GM19099 (cell line): Measurements from ENCODE around the gene GADD45GIP1.

Experiments used
- POLR2A ChIP-seq: IDR thresholded peaks from 3 replicates; pipeline ENCODE4 v1.6.1; 2011; ENCODE audit warnings: low read depth; ENCODE audit not compliant: insufficient read length; ENCODE audit errors: extremely low read depth

Gene GADD45GIP1

DNA sequence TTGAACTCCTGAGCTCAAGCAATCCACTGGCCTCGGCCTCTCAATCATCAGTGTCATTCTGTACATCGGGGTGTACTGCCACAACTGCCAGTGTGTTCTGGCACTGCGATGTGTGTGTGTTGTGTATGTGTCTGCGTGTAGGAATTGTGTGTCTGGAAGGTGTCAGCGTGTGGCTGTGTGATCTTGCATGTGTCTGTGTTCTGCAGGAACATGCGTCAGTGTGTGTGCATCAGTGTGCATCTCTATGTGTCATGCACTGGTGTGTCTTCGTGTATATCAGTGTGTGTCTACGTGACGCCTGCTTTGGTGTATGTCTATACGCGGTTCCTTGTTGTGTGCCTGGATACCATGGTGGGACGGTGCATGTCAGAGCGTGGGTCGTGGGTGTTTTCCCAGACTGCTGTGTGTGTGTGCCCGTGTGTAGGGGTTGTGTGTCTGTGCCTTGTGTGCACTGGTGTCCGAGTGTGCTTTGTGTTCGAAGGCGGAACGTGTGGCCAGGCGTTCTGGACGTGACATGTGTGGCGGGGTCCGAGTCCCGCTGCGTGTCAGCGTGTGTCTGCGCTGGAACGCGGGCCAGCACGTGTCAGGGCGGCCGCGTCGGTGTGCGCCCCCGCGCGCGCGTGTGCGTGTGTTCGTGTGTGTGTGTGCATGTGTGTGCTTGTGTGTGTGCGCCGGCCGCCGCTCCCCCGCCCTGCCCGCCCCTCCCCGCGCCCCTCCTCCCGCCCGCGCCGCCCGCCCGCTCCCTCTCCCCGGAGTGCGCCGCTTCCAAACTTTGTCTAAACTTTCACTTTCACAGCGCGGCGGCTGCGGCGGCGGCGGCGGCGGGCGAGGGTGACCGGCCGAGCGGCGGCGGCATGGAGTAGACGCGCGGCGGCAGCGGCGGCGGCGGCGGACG is 37.9 kb upstream of the GADD45GIP1 start, which contains the start of gene NFIX:
NFIX (plus strand) TSS at position 775 of the 895 bp plus-strand sequence. CDS start 363 bp downstream, outside the sequence.
- no peak for TF ChIP-seq POLR2A

DNA sequence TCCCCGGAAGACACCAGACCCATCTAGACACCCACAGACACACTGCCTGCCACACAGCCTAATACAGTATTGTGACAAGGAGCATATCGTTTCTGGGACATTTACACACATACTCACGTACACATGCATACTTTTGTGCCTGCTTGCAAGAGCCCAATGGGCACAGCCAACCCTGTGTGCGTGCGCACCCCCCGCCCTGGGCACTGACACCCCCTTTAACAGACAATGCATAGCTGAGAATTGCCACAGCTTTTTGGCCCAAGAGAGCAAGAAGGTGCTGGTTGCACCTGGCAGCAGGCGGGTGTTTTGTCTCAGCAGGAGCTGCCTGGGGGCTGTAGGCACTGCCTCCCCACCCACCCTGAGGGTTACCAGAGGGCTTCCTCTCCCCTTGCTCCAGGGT is 36.5 kb upstream of the GADD45GIP1 start:
- no peak for TF ChIP-seq POLR2A

DNA sequence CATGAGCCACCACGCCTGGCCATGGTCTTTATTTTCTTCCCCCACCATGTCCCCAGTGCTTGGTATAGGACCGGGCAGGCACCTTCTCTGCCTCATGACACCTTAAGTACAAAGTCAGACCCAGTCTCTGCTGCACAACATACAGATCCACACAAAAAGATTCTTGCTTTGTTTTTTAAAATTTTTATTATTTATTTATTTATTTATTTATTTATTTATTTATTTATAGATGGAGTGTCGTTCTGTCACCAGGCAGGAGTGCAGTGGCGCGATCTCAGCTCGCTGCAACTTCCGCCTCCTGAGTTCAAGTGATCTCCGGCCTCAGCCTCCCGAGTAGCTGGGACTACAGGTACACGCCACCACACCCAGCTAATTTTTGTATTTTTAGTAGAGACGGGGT is 35.7 kb upstream of the GADD45GIP1 start:
- TF ChIP-seq POLR2A, result no peak

DNA sequence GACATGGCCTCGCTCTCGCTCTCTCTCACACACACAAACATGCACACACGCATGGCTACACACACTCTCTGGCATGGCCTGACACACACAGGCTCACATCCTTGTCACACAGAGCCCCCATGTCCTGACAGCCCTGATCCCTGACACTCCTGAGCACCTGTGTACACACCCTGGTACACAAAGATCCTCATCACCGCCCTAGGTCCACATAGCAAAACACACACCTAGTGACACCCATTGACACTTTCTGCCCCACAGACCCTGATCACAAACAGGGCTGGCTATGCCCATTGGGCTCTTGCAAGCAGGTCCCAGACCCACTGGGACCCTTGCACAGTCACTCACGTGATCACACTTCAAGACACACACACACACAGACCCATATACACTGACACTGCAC is 34.3 kb upstream of the GADD45GIP1 start:
- TF ChIP-seq POLR2A, result no peak

DNA sequence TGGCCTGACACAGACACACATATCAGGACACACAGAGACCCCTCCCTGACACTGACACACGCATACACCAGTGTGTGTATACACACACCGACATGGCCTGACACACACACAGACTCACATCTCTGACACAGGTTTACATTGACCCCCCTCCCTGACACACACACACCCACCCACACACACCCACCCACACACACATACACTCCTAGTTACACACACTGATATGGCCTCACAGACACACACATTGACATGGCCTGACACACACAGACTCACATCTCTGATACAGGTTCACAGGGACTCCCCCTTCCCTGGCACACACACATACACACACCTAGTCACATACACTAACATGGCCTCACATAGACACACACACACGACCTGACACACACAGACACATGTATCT is 33.8 kb upstream of the GADD45GIP1 start:
- no peak for TF ChIP-seq POLR2A

DNA sequence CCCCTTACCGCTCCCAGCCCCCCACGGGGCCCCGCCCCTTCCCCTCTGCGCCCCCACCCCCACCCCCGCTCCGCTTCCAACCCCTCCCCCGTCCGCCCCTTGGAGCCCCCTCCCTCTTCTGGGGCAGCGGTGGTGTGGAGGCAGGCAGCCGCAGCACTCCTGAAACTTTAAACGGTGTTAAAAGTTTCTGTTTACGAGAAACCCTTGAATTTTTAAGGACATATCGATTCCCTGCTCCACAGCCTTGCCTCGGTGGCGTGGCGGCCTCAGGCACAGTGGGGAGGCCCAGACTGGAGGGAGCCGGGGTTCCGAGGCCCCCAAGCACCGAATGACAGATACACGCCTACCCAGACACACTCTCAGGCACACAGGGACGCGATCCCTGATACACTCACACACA is 33.4 kb upstream of the GADD45GIP1 start:
- no peak for TF ChIP-seq POLR2A

DNA sequence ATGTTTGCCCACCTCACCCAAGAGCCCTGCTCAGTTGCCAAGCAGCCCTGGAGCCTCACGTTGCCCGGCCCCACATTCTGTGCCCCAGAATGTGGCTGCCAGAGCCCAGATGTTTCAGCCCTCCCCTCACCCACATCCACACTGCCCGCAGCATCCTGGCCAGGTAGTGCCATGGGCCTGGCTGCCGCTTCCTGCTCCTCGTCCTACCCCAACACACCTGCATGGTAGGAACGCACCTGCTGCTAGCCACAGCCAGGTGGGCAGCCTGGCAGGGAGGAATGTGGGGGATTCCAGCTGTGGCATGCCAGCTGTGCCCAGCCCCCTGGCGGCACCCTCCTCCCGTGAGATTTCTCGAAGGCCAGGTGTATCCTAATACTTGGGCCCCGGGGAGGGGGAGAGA is 30.8 kb upstream of the GADD45GIP1 start:
- no peak for TF ChIP-seq POLR2A

DNA sequence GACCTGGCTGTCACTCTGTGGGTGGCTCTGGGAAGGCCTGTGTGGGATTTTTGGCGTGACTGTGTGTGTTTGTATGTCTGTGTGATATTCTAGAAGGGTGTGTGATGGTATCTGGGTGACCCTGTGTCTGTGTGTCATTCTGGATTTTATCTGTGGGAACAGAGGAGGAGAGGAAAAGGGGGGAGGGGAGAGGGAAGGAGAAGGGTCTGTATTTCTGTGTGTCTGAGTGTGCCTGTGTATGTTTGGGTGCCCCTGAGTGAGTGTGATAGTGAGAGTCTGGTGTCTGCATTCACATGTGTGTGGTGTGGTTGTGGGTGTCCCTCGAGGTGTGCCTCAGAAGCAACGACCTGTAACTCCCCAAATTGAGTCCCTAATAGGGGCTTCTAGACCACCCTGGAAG is 30.2 kb upstream of the GADD45GIP1 start:
- TF ChIP-seq POLR2A, result no peak

DNA sequence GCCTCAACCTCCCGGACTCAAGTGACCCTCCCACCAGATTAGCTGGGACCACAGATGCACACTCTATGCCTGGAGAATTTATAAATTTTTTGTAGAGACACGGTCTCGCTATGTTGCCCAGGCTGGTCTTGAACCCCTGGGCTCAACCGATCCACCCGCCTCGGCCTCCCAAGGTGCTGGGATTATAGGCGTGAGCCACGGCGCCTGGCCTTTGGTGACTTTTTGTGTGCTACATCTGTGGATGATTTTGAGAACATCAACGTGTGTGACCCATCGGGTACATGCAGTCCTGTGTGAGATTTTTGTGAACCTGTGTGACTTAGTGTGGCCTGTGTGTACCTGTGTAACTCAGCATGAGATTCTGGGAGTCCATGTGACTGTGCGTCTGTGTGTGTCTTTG is 29.7 kb upstream of the GADD45GIP1 start:
- TF ChIP-seq POLR2A, result no peak

DNA sequence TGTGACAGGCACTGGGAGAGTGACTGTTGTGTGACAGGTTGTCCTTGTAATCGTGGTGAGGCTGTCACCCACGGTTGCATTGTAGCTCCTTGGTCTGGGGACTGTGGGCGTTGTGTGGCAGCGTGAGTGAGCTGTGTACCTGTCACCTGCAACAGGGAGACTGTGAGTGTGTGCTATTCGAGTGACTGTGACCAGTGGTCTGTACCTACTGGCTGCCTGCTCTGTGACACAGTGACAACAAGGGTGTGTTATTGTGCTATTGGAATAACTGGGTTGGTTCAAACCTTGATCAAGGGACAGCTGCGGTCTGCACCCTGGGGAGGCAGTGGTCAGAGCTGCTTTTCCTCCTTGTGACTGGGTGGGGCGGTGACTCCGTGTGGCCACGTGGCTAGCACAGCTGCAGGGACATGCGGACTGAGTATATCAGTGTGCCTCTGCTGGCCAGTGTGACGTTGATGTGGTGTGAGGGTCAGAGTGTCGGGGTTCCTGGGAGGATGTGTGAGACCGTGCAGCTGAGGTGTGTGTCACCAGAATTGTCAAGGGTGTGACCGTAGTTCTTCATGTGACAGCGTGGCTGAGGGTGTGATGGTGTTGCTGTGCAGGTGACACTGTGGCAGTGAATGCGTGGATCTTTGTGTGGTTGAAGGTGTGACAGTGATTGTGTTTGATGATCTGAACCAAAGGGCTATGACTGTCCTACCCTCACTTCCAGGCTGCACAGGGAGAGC is 28.2 kb upstream of the GADD45GIP1 start:
- no peak for TF ChIP-seq POLR2A

DNA sequence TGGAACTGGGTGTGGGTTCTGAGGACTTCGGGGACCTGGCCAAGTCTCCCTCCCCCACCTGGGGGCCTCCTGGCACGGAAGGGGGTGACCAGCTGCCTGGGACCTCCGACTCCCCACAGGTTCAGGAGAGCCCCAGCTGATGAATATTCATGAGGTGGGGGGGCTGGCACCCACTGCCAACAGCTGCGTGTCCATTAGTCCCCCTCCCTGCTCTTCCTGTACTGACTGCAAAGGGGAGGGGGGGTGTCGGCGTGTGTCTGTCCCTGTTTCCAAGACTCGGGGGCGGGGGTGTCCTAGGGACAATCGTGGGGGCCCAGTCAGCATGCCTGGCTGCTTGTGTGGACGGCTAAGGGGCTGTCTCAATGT is 27.6 kb upstream of the GADD45GIP1 start:
- TF ChIP-seq POLR2A, result no peak

DNA sequence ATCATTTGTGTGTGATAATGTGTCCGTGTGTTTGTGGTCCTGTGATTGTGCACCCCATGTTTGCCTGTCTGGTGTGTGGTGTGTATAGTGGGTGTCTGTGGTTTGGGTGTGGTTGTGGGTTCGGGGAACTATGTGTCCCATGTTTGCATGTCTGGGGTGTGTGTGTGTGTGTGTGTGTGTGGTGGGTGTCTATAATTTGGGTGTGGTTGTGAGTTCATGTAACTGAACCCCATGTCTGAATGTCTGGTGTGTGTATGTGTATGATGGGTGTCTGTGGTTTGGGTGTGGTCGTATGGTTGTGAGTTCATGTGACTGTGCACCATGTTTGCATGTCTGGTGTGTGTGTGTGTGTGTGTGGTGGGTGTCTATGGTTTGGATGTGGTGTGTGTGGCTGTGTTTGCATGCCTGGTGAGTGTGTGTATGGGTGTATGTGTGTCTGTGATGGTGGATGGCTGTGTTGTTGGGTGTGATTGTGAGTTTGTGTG is 27.2 kb upstream of the GADD45GIP1 start:
- TF ChIP-seq POLR2A, result no peak

DNA sequence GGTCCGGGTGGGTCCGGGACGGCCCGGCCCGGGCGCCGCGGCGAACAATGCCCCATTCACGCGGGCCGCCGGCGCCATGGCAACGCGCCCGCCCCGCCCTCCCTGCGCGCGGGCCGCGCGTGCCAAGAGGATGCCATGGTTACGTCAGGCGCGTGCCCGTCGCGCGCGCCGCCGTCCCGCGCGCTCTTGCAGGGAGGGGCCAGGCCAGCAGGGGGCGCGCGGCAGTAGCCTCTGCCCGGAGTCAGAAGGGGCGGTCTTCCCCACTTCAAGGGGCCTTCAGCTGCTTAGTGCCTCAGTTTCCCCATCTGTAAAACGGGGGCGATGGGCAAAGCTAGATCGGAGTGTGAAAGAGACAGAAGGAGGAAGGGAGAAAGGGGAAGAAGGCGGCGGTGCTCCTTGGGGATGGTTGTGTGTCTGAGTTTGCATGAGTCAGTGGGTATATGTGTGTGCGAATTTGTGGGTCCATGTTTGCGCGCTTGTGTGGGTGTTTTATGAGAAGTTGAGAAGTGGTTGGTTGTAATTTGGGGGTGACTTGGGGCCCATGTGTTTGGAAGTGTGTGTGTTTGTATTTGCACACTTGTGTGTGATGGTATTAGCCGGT is 26.6 kb upstream of the GADD45GIP1 start:
- no peak for TF ChIP-seq POLR2A

DNA sequence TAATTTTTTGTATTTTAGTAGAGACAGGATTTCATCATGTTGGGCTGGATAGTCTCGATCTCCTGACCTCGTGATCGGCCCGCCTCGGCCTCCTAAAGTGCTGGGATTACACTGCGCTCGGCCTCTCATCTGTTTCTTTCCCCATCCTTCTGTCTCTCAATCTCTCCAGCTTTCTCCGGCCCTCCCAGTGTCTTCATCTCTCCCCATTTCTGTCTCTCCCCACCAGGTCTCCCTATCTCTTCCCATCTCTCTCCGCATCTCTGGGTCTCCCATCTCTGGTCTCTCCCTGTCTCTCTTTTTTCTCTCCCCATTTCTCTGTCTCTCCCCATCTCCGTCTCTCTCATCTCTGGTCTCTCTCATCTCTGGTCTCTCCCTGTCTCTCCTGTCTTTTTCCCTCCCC is 26.1 kb upstream of the GADD45GIP1 start:
- no peak for TF ChIP-seq POLR2A

DNA sequence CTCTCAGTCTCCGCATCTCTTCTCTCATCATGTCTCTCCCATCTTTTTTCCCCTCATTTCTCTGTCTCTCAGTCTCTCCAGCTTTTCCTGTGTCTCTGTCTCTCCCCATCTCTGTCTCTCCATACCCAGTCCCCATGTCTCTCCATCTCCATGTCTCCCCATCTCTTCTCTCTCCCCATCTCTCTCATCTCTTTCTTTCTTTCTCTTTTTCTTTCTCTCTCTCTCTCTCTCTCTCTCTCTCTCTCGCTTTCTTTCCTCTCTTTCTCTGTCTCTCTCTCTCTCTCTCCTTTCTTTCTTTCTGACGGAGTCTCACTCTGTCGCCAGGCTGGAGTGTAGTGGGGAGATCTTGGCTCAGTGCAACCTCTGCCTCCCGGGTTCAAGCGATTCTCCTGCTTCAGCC is 25.6 kb upstream of the GADD45GIP1 start:
- TF ChIP-seq POLR2A, result no peak
